GM12878 (cell line): Measurements from ENCODE around the gene IFNL1. TPM values are rescaled to one million over a fixed set of nuclear protein-coding genes. Genes with fewer than 3 reads are reported as not detected.

ENCODE experiments used
- ATAC-seq: fragments of 200-7000 bp; cut with Tn5 transposase; 3 replicates; pipeline ENCODE4 v1.9.1; 2020; ENCODE audit warnings: mild to moderate bottlenecking, moderate library complexity
- BruUV-seq: library from RNA; stranded (reverse); fragments of 400-500 nt; replicated peaks from 2 replicates; lab custom pipeline; 2021; lab: Mats Ljungman, UMichigan
- CTCF ChIA-PET: fragments of 300-600 bp; sonication (Branson Sonifier 250); formaldehyde crosslinking; extraction: SDS; loops from one replicate; lab custom pipeline; 2021; ENCODE audit warnings: inconsistent platforms; lab: Yijun Ruan, JAX
- POLR2A ChIA-PET: fragments of 350-600 bp; formaldehyde crosslinking; extraction: SDS; loops from one replicate; lab custom pipeline; 2021; ENCODE audit warnings: inconsistent platforms; lab: Charles Lee
- RAD21 ChIA-PET: fragments of 300-600 bp; sonication (Branson Sonifier 250); formaldehyde crosslinking; loops from one replicate; lab custom pipeline; 2023; ENCODE audit warnings: antibody characterized with exemption; ENCODE audit not compliant: unreplicated experiment; lab: Charles Lee
- SMC1A ChIA-PET: fragments of 300-600 bp; sonication (Branson Sonifier 250); formaldehyde crosslinking; loops from one replicate; lab custom pipeline; 2023; ENCODE audit not compliant: unreplicated experiment, uncharacterized antibody; lab: Charles Lee
- DNase-seq: peaks from one replicate; pipeline ENCODE4 v3.0.0-alpha.2; 2011; ENCODE audit warnings: low read depth, low spot score
- FAIRE-seq: peaks from 3 replicates; lab custom pipeline; 2011; peaks lifted over from hg19 to GRCh38; lab: Jason Lieb, UNC
- H2AFZ ChIP-seq: 2 replicates; pipeline ENCODE4 v1.6.0; 2011; ENCODE audit warnings: low read depth, low read length, control low read depth; ENCODE audit not compliant: control insufficient read depth
- H3K27ac ChIP-seq: 2 replicates; pipeline ENCODE4 v1.5.1; 2011; ENCODE audit warnings: control low read depth; ENCODE audit not compliant: control insufficient read depth, insufficient read depth
- H3K27me3 ChIP-seq, 2 experiments: replicated peaks in 1 of 2; 2 replicates each; pipeline versions ENCODE4 v1.6.0 to v1.6.1; 2011; ENCODE audit warnings: low read length in 1 of 2; ENCODE audit not compliant: control insufficient read depth in 2 of 2, insufficient read depth in 2 of 2
- H3K36me3 ChIP-seq, 2 experiments: 2 replicates each; pipeline ENCODE4 v1.5.1; 2011; ENCODE audit warnings: low read length in 1 of 2; ENCODE audit not compliant: control insufficient read depth in 2 of 2, insufficient read depth in 2 of 2
- H3K4me1 ChIP-seq: 2 replicates; pipeline ENCODE4 v1.6.1; 2011; ENCODE audit warnings: mild to moderate bottlenecking, low read length, moderate library complexity, mixed read lengths; ENCODE audit not compliant: control insufficient read depth, insufficient read depth
- H3K4me2 ChIP-seq: 2 replicates; pipeline ENCODE4 v1.6.0; 2011; ENCODE audit warnings: control low read depth; ENCODE audit not compliant: control insufficient read depth, insufficient read depth
- H3K4me3 ChIP-seq: fragments of 200-600 bp; sonication (generic); 2 replicates; pipeline ENCODE4 v1.5.1; 2016
- H3K79me2 ChIP-seq: 2 replicates; pipeline ENCODE4 v1.6.0; 2011; ENCODE audit warnings: low read length; ENCODE audit not compliant: control insufficient read depth, insufficient read depth
- H3K9ac ChIP-seq: 2 replicates; pipeline ENCODE4 v1.8.0; 2011; ENCODE audit warnings: low read length, control low read depth, mixed read lengths; ENCODE audit not compliant: control insufficient read depth, insufficient read depth
- H3K9me3 ChIP-seq: replicated peaks from 3 replicates; pipeline ENCODE4 v1.5.1; 2011; ENCODE audit warnings: mild to moderate bottlenecking, low read length; ENCODE audit not compliant: control insufficient read depth, insufficient read depth
- H4K20me1 ChIP-seq: 2 replicates; pipeline ENCODE4 v1.6.0; 2011; ENCODE audit not compliant: control insufficient read depth, insufficient read depth
- TCF7 ChIP-seq: IDR thresholded peaks from 2 replicates; pipeline ENCODE4 v1.6.1; 2014; ENCODE audit warnings: antibody characterized with exemption, borderline replicate concordance
- WGBS: methylation state at CpG from one replicate; pipeline ENCODE4 v1.1.6; 2016; ENCODE audit warnings: low lambda C conversion rate; ENCODE audit not compliant: insufficient replicate concordance, insufficient coverage; ENCODE audit errors: missing lambda C conversion rate; 5-methylcytosine and 5-hydroxymethylcytosine counted together
- in situ Hi-C: fragments of 300-500 bp; cut with MboI; formaldehyde crosslinking; loops from 9 replicates; pipeline ENCODE4 v1.14.3; 2018; ENCODE audit warnings: mixed read lengths
- intact Hi-C: fragments of 100-400 bp; cut with micrococcal nuclease; formaldehyde crosslinking; loops from one replicate; pipeline ENCODE4 v1.14.2; 2022; ENCODE audit not compliant: unreplicated experiment
- polyA plus RNA-seq, 11 experiments: library from polyadenylated mRNA; depleted of rRNA in 4 of 11; unstranded in 6 of 11; stranded (reverse) in 5 of 11; fragments of >200 nt; fragmentation: Nextera tagmentation in 4 of 11; fragmentation: Illumina TruSeq in 1 of 11; extraction: Ambion mirVana in 4 of 11; extraction: Trizol in 1 of 11; gene quantifications; 1 replicate in 1 of 11; 2 replicates in 10 of 11; pipeline versions ENCODE4 v1.2.1 to v1.2.3, GENCODE V29; 2011 to 2016; ENCODE audit warnings: inconsistent platforms in 2 of 11, missing spikeins in 2 of 11, low read depth in 1 of 11
- total RNA-seq, 4 experiments: library from RNA; depleted of rRNA in 3 of 4; stranded (reverse); fragments of >200 nt in 3 of 4; fragmentation: Illumina TruSeq in 1 of 4; extraction: Trizol in 1 of 4; gene quantifications; 2 replicates each; pipeline versions ENCODE4 v1.2.1 to v1.2.3, GENCODE V29; 2013 to 2021
- TF ChIP-seq, protein P1 (sequence below): fragments of 150-350 bp; IDR thresholded peaks from 2 replicates; pipeline ENCODE4 v1.6.1; 2016; ENCODE audit warnings: low read depth, low read length

IFNL1 gene
- total and polyA plus RNA-seq, 10 of the 15 experiments (the other 5 are each of a cell fraction or from before 2014, with no cell fraction given) = not detected

DNA sequence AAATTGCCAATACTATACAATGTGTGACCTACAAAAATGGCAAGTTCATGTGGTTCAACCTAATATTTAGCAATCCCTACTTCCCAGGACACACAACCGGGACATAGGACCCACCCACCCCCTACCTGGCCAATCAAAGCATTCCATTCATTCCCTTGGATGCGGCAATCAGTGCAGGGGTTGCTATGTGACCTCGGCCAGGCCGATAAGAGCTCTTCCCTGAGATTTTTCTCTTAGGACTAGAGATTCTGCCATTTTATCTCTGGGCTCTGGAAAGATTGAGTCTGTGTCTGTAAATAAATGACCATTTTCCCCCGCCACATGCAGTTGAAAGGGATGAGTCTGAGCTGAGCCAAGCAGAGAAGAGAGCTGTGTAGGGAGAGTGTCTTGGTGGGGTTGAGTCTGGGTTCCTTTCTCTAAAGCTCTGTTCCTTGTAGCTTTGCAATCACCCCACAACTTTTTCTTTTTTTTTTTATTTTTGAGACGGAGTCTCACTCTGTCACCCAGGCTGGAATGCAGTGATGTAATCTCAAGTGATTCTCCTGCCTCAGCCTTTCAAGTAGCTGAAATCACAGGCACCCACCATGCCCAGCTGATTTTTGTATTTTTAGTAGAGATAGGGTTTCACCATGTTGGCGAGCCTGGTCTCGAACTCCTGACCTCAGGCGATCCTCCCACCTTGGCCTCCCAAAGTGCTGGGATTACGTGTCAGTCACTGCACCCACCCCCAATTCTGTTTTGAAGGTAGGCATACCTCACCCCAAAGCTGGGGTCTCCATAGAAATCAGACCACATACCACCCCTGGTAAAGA lies 7.4 kb downstream of the IFNL1 start:
- no TSS peak for BruUV-seq
- DNase-seq (no peak), FAIRE-seq (no peak), ATAC-seq (no peak)
- Histone ChIP-seq H3K79me2 (no peaks in the 10 kb centered on the region), H3K4me1 (no peaks in the 10 kb centered on the region), H2AFZ (no peak overlapping the region), H3K27ac (no peak overlapping the region), H3K4me2 (no peak overlapping the region), H3K9me3 (no peaks in the 10 kb centered on the region), H3K9ac (no peak overlapping the region), H3K4me3 (no peak overlapping the region), H4K20me1 (no peaks in the 10 kb centered on the region), H3K27me3 (peaks cover 0 to 2% of the 10 kb centered on the region in 2 experiments; a peak in 1 of 4 replicates), H3K36me3 (no peaks in the 10 kb centered on the region)
- WGBS = 27% methylated on average over 10 of the region's 10 CpGs
- intact Hi-C loops = no loop called here
- TF ChIP-seq, protein P1, sequence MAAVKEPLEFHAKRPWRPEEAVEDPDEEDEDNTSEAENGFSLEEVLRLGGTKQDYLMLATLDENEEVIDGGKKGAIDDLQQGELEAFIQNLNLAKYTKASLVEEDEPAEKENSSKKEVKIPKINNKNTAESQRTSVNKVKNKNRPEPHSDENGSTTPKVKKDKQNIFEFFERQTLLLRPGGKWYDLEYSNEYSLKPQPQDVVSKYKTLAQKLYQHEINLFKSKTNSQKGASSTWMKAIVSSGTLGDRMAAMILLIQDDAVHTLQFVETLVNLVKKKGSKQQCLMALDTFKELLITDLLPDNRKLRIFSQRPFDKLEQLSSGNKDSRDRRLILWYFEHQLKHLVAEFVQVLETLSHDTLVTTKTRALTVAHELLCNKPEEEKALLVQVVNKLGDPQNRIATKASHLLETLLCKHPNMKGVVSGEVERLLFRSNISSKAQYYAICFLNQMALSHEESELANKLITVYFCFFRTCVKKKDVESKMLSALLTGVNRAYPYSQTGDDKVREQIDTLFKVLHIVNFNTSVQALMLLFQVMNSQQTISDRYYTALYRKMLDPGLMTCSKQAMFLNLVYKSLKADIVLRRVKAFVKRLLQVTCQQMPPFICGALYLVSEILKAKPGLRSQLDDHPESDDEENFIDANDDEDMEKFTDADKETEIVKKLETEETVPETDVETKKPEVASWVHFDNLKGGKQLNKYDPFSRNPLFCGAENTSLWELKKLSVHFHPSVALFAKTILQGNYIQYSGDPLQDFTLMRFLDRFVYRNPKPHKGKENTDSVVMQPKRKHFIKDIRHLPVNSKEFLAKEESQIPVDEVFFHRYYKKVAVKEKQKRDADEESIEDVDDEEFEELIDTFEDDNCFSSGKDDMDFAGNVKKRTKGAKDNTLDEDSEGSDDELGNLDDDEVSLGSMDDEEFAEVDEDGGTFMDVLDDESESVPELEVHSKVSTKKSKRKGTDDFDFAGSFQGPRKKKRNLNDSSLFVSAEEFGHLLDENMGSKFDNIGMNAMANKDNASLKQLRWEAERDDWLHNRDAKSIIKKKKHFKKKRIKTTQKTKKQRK = no peak
- TF ChIP-seq TCF7 = no peak
- ChIA-PET CTCF (interaction anchor here (1.4 kb wide), 1 partner anchor 24 kb away, joined by 4 read pairs; no protein-coding TSS in a partner anchor), SMC1A (no interaction called here), POLR2A (no interaction called here), RAD21 (no interaction called here)
- in situ Hi-C loops = no loop called here
